Liver (tissue), 4 donors: Measurements from ENCODE around the gene PARVB. TPM values are rescaled to one million over a fixed set of nuclear protein-coding genes. Genes with fewer than 3 reads are reported as not detected.

Experiments used
- polyA plus RNA-seq, 2 donors: library from polyadenylated mRNA; stranded (reverse) in 1 of 2; unstranded in 1 of 2; fragments of 200-250 nt in 1 of 2; fragments of >200 nt in 1 of 2; fragmentation: Nextera tagmentation in 1 of 2; extraction: Ambion mirVana in 1 of 2; gene quantifications; one replicate each; pipeline versions ENCODE4 v1.2.1 to v1.2.3, GENCODE V29; 2013 to 2015
- total RNA-seq, 2 donors: library from RNA; depleted of rRNA; stranded (reverse); fragments of >200 nt; gene quantifications; one replicate each; pipeline ENCODE4 v1.2.3, GENCODE V29; 2014
- donor health status: healthy.
- donor health status: healthy.
- donor health status: healthy.

Gene PARVB
- total and polyA plus RNA-seq, 4 donors: 3.2 to 55.5 (median 17.7) TPM

Other genes starting within 250 kb of the PARVB start
- 1 to 10 TPM in 1 of 2 donors, under 1 TPM in 1; 0.14 to 2.1 TPM for gene EFCAB6, start 212.0 kb upstream of the PARVB start, total RNA-seq
- under 1 TPM; 0.42 to 0.64 TPM for gene EFCAB6, start 212.0 kb upstream of the PARVB start, polyA plus RNA-seq
- gene SULT4A1, start 161.8 kb upstream of the PARVB start, total RNA-seq: under 1 TPM; 0.08 to 0.37 TPM
- gene SULT4A1, start 161.8 kb upstream of the PARVB start, polyA plus RNA-seq: not detected
- not detected for gene PNPLA5, start 132.3 kb upstream of the PARVB start, total RNA-seq
- gene PNPLA5, start 132.3 kb upstream of the PARVB start, polyA plus RNA-seq: not detected
- gene PNPLA3, start 100.5 kb upstream of the PARVB start, total RNA-seq: 10 to 100 TPM; 29.6 to 59.1 TPM
- 10 to 100 TPM; 15.9 to 19.9 TPM for gene PNPLA3, start 100.5 kb upstream of the PARVB start, polyA plus RNA-seq
- gene SAMM50, start 68.9 kb upstream of the PARVB start, total RNA-seq: 10 to 100 TPM; 28.4 to 30.1 TPM
- 10 to 100 TPM; 19.2 to 23.6 TPM for gene SAMM50, start 68.9 kb upstream of the PARVB start, polyA plus RNA-seq
- 10 to 100 TPM in 1 of 2 donors, 1 to 10 TPM in 1; 8.9 to 12.1 TPM for gene PARVG, start 156.6 kb downstream of the PARVB start, total RNA-seq
- gene PARVG, start 156.6 kb downstream of the PARVB start, polyA plus RNA-seq: 1 to 10 TPM; 4.0 to 4.3 TPM